Neutrophil (primary cell): ENCODE data around the gene PERM1.
"Not testable (repeated sequence)": the region's sequence is repeated elsewhere in the genome, so short reads cannot be mapped to it uniquely, and the experiment has no call there.

Experiments
- H3K27ac ChIP-seq: fragments of 200-600 bp; sonication (generic); 2 replicates; pipeline ENCODE4 v1.5.1; 2016; ENCODE audit warnings: mild to moderate bottlenecking, moderate library complexity
- H3K27me3 ChIP-seq: fragments of 200-600 bp; sonication (generic); 2 replicates; pipeline ENCODE4 v1.6.0; 2016; ENCODE audit warnings: mild to moderate bottlenecking
- H3K36me3 ChIP-seq: fragments of 200-600 bp; sonication (generic); 2 replicates; pipeline ENCODE4 v1.5.1; 2017
- H3K4me1 ChIP-seq, 2 experiments: fragments of 200-600 bp in 1 of 2; sonication (generic) in 1 of 2; 1 replicate in 1 of 2; 2 replicates in 1 of 2; pipeline versions ENCODE4 v1.5.1 to v1.6.1; 2013 to 2016; ENCODE audit warnings: low read depth in 1 of 2, low read length in 1 of 2, mild to moderate bottlenecking in 1 of 2, moderate library complexity in 1 of 2; ENCODE audit not compliant: control insufficient read depth in 1 of 2, insufficient read depth in 1 of 2
- H3K4me3 ChIP-seq, 2 experiments: fragments of 200-600 bp in 1 of 2; sonication (generic) in 1 of 2; 1 replicate in 1 of 2; 2 replicates in 1 of 2; pipeline ENCODE4 v1.5.1; 2013 to 2016; ENCODE audit warnings: low read depth in 1 of 2, low read length in 1 of 2, mild to moderate bottlenecking in 1 of 2, moderate library complexity in 1 of 2
- H3K9me3 ChIP-seq: fragments of 200-600 bp; sonication (generic); 2 replicates; pipeline ENCODE4 v1.5.1; 2016
- TF ChIP-seq, protein P1 (sequence below): fragments of 200-600 bp; sonication (generic); IDR thresholded peaks from 2 replicates; pipeline ENCODE4 v1.5.1; 2016; ENCODE audit warnings: antibody characterized with exemption

Gene PERM1

DNA sequence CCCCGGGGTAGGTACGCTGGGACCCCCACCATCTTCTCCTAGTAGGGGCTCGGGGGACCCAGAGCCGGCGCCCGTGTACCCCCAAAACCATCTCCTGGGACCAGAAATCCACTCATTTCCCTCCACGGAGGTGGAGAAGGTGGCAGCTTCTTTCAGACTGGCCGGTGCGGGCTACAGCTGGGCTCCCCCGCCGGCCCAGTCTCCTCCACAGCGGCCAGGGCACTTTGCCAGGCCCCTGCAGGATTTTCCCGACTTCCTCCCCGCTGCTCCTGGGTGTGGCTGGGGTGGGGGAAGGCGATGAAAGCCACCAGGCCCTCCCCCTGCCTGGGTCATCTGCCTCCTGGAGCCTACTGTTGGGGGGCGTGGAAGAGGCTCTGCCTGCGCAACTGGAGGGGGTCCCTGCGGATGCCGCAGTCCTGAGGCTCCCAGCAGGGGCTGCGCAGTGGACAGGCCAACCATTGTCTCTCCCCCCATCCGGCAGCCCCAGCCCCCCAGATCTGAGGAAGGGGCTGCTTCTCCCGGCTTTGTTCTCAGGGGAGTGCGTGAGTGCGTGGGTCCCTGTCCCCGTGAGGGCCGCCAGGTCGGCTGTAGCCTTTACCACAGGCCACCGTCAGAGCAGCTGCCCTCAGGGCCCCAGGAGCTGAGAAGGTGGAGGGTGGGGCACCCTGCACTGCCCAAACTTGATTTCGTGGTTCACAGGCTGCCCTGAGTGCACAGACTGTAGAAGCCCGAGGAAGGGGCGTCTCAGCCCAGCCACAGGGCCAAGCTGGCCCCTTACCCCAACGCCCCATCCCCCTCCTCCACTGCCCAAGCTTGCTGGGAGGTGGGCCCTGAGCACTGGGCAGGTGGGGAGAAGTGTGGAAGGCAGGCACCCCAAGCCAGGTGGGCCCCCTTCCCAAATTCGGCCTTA lies 39.4 kb upstream of the PERM1 start:
- Histone ChIP-seq H3K4me3 (no peak overlapping the region), H3K36me3 (no peaks in the 10 kb centered on the region), H3K9me3 (no peaks in the 10 kb centered on the region), H3K4me1 (peaks cover 0 to 12% of the 10 kb centered on the region in 2 experiments), H3K27ac (no peak overlapping the region), H3K27me3 (peaks cover 82% of the 10 kb centered on the region)
- TF ChIP-seq, protein P1, sequence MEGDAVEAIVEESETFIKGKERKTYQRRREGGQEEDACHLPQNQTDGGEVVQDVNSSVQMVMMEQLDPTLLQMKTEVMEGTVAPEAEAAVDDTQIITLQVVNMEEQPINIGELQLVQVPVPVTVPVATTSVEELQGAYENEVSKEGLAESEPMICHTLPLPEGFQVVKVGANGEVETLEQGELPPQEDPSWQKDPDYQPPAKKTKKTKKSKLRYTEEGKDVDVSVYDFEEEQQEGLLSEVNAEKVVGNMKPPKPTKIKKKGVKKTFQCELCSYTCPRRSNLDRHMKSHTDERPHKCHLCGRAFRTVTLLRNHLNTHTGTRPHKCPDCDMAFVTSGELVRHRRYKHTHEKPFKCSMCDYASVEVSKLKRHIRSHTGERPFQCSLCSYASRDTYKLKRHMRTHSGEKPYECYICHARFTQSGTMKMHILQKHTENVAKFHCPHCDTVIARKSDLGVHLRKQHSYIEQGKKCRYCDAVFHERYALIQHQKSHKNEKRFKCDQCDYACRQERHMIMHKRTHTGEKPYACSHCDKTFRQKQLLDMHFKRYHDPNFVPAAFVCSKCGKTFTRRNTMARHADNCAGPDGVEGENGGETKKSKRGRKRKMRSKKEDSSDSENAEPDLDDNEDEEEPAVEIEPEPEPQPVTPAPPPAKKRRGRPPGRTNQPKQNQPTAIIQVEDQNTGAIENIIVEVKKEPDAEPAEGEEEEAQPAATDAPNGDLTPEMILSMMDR = no peak

DNA sequence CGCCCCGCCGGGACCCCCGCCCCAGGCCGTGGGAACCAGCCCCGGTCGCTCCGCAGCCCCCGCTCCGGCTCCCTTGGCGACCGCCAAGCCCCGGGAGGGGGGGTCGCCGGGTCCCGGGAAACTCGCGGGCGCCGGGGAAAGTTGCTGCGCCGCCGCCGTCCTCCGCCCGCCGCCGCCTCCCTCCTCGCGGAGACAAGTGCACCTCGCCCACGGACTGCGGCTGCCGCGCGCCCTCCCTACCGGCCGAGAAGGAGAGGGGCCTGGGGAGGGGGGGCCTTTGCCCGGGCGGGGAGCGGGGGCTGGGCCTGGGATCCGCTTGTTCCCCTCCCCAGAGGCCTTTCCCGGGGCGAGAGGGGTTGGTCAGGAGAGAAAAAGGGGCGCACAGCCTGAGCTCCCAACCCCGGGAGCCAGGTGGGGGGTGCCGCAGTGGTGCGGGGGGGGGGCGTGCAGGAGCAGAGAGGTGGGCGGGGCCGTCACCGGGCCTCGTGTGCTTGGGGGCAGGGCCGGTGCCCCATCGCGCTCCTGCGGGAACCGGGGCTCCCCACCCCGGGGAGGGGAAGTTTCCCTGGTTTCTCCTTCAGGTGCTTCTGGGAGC lies 38.6 kb upstream of the PERM1 start:
- peaks cover 74% of the 10 kb centered on the region for H3K27me3 ChIP-seq
- no peak overlapping the region for H3K27ac ChIP-seq
- H3K4me3 ChIP-seq = peak overlapping the region; percentile 52 to 59
- H3K36me3 ChIP-seq = no peaks in the 10 kb centered on the region
- H3K9me3 ChIP-seq = no peaks in the 10 kb centered on the region
- TF ChIP-seq, protein P1 = no peak
- H3K4me1 ChIP-seq = peaks cover 0 to 12% of the 10 kb centered on the region in 2 experiments

DNA sequence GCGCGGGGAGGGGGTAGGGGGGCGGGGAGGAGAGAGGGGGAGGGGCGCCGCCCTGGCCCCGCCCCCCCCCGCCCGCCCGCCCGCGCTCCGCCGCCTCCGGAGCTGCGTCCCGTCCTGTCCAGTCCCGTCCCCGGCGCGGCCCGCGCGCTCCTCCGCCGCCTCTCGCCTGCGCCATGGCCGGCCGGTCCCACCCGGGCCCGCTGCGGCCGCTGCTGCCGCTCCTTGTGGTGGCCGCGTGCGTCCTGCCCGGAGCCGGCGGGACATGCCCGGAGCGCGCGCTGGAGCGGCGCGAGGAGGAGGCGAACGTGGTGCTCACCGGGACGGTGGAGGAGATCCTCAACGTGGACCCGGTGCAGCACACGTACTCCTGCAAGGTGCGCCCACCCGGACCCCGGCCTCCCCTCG lies 38.1 kb upstream of the PERM1 start, which contains the start of gene AGRN:
Gene AGRN (plus strand): TSS at position 121 of the 405 bp plus-strand sequence. CDS start 53 bp downstream, at position 174.
- Histone ChIP-seq H3K27ac (peak within 1 kb of the TSS; percentile 50), H3K36me3 (no peaks in the 10 kb centered on the region), H3K4me1 (peaks cover 0 to 12% of the 10 kb centered on the region in 2 experiments), H3K4me3 (peak within 1 kb of the TSS; percentile 52 to 59), H3K9me3 (no peaks in the 10 kb centered on the region), H3K27me3 (peaks cover 69% of the 10 kb centered on the region)
- TF ChIP-seq, protein P1 = no peak

DNA sequence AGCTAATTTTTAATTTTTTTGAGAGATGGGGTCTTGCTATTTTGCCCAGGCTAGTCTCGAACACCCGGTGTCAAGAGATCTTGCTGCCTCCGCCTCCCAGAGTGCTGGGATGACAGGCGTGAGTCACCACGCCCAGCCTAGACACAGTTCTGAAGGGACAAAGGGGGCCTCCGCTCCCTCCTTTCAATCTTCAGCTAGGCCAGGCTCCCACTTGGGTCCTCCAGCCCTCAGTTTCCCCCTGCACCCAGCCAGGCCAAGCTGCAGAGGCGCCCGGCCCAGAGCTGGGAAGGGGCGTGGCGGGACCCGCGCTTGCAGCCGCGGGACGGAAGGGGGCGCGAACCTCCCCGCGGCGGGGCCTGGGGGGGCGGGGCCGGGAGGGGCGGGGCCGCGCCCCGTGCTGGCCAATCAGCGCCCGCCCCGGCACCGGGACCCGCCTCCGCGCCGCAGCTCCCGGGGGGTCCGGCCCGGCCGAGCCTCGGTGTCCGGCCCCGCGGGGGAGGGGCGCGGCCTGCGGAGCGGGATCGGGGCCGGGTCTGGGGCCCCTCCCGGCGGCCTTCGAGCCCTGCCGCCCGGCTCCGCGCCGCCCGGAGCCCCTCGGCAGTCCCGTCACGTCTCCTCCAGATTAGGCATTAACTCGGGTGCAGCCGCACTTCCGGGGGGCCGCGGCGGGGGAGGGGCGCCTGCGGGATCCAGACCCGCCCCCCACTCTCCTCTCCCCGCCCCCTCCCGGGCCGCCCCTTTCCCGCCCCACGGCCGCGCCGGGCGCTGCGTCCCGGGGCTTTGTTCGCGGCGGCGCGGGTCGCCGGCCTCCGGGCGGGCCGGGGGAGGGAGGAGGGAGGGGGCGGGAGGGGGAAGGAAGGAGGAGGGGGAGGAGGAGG lies 37.5 kb upstream of the PERM1 start:
- H3K9me3 ChIP-seq = no peaks in the 10 kb centered on the region
- H3K4me3 ChIP-seq = peak overlapping the region; percentile 32 to 59
- H3K27ac ChIP-seq = peak overlapping the region; percentile 50
- peaks cover 2 to 12% of the 10 kb centered on the region in 2 experiments for H3K4me1 ChIP-seq
- H3K27me3 ChIP-seq = peaks cover 63% of the 10 kb centered on the region
- TF ChIP-seq, protein P1 = peak; percentile 50
- no peaks in the 10 kb centered on the region for H3K36me3 ChIP-seq

DNA sequence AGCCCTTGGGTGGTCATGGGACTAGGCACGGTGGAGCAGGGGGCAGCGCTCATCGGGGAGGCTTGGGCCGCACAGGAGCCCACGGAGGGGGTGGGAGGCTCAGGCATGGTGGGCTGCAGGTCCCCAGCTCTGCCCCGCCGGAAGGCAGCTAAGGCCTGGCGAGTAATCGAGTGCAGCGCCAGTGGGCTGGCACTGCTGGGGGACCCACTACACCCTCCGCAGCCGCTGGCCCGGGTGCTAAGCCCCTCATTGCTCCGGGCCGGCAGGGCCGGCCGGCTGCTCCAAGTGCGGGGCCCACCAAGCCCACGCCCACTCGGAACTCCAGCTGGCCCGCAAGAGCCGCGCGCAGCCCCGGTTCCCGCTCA lies 36.4 kb upstream of the PERM1 start:
- H3K4me3 ChIP-seq, H3K9me3 ChIP-seq, H3K27ac ChIP-seq, H3K36me3 ChIP-seq: not testable (repeated sequence)
- Histone ChIP-seq H3K27me3 (peaks cover 52% of the 10 kb centered on the region), H3K4me1 (peaks cover 12 to 22% of the 10 kb centered on the region in 2 experiments)

DNA sequence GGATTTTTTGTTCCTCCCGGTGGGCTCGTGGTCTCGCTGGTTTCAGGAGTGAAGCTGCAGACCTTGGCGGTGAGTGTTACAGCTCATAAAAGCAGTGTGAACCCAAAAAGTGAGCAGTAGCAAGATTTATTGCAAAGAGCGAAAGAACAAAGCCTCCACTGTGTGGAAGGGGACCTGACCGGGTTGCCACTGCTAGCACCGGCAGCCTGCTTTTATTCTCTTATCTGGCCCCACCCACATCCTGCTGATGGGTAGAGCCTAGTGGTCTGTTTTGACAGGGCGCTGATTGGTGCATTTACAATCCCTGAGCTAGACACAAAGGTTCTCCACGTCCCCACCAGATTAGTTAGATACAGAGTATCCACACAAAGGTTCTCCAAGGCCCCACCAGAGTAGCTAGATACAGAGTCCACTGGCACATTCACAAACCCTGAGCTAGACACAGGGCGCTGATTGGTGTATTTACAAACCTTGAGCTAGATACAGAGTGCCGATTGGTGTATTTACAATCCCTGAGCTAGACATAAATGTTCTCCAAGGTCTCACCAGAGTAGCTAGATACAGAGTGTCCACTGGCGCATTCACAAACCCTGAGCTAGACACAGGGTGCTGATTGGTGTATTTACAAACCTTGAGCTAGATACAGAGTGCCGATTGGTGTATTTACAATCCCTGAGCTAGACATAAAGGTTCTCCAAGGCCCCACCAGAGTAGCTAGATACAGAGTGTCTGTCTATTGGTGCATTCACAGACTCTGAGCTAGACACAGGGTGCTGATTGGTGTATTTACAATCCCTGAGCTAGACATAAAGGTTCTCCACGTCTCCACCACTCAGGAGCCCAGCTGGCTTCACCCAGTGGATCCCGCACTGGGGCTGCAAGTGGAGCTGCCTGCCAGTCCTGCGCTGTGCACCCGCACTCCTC lies 35.8 kb upstream of the PERM1 start:
- H3K36me3 ChIP-seq, H3K4me3 ChIP-seq, H3K9me3 ChIP-seq, H3K27ac ChIP-seq: not testable (repeated sequence)
- Histone ChIP-seq H3K4me1 (peaks cover 16 to 26% of the 10 kb centered on the region in 2 experiments), H3K27me3 (peaks cover 46% of the 10 kb centered on the region)
